ENCODE data around the gene ZNF132.
"Not testable (repeated sequence)": the region's sequence is repeated elsewhere in the genome, so short reads cannot be mapped to it uniquely, and the experiment has no call there.

ZNF132 gene

DNA sequence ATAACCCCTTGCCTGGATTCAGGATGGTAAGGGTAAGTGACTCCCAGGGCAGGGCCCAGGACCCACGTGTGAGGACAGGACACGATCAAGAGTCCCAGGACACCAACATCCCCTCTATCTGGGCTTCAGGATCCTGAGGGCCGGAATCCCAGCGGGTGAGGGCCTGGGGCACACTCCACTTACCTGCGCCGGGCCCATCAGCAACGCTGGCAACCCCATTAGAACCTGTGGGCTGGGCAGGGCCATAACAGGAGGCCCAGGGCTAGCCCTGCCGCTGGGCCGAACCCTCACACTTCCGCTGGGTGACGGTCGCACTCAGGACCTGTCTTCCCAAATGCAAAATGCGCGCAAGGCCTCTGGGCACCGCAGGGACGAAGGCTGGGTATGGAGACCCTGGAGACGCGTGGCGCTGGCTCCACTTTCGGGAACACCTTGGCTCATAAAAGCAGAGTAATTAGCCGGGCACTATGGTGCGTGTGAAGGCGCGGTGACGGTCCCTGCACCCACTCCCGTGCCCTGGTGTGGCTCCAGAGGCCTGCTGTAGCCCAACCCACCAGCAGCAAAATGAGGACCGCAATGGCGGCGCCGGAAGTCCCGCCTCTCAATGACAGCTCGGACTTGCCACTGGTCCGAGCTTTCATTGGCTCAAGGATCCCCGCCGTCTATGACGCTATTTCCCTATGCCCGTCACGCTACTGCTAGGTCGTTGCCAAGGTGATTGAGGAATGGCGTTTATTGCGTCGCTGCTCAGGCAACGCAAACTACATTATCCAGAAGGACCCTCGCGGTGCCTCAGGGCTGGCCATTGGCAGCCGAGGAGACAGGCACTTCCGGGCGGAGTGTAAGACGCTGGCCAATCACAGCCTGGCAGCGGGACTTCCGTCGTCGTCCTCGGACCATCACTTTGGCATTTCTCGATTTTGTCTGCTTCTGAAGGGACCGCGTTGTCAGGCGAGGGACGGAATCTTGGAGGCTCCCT, at the start of gene ZNF132:
Gene ZNF132 (minus strand): TSS at position 578 of the 979 bp plus-strand sequence. CDS start 332 bp downstream, at position 246.
- peak; percentile 99 for DNase-seq

DNA sequence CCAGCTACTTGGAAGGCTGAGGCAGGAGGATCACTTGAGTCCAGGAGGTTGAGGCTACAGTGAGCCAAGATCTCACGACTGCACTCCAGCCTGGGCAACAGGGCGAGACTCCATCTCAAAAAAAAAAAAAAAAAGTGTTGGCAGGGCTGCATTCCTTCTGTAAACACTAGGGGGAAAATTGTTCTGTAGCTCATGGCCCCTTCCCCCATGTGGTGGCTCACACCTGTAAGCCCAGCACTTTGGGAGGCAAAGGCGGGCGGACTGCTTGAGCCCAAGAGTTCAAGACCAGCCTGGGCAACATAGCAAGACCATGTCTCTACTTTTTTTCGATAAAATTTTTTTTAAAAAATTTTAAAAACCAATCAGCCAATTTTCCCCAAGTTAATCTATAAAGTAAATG, 44.4 kb upstream of the ZNF132 start:
- not testable (repeated sequence) for DNase-seq

DNA sequence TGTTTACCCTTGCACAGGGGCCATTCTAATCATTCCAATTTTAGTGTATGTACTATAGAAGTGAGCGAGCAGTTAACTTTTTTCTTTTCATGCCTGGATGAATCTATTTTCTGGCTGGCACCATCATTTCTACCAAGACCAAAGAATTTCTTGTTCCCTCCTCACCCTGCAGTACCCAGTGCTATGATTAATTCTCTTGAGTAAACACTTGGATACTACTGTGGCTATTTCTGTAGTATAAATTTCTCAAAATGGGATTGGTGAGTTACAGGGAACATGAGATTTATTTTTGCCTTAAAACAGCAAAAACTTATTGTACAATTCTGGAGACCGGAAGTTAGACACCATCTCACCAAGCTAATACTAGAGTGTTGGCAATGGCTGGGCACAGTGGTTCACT, 43.8 kb upstream of the ZNF132 start:
- DNase-seq = no peak

DNA sequence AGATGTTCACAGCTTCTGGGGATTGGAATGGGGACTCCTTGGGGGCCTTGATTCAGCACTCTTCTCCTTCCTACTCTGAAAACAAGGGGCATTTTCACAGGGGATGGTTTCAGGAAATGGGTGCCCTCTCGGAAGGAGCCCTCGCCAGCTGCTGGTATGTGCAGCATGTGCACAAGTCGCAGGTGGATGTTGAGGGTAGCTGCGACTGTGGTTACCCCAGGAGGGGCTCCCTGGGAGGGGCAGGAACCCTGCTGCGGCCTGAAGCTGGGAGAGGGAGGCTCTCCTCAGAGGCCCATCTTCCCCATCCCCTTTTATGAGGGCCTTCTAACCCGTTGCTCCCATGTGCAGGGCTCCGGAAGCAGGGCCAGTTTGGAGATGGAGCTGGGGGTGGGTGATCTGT, 42.4 kb upstream of the ZNF132 start:
- DNase-seq = no peak

DNA sequence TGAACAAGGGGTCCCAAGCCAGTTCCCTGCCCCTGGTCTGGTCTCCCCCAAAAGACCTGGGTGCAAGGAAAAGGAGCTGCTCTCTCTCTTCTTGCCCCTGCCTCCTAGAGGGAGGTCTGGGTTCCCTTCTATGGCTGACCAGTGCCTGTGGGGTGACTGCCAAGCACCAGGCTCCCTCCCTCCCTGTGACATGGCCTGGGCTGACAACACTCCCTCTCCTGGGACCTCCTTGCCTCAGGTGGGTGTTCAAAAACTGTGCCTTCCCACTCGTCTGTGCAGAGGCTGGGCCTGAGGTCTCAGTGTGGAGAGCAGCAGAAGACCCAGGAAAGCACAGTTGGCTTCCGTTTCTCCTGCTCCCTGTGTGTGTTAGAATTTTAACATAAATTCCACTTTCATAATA, 40.9 kb upstream of the ZNF132 start:
- DNase-seq = no peak

DNA sequence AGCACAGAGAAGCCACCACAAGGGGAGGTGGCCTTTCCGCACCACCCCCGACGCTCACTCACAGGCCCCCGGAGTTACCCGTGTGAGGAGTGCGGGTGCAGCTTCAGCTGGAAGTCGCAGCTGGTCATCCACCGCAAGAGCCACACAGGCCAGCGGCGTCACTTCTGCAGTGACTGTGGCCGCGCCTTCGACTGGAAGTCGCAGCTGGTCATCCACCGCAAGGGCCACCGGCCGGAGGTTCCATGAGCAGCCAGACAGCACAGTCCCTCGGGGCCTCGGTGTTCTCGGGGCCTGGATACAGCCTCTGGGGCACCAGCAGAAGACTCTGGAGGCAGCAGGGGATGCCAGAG, 40.5 kb upstream of the ZNF132 start:
- no peak for DNase-seq

DNA sequence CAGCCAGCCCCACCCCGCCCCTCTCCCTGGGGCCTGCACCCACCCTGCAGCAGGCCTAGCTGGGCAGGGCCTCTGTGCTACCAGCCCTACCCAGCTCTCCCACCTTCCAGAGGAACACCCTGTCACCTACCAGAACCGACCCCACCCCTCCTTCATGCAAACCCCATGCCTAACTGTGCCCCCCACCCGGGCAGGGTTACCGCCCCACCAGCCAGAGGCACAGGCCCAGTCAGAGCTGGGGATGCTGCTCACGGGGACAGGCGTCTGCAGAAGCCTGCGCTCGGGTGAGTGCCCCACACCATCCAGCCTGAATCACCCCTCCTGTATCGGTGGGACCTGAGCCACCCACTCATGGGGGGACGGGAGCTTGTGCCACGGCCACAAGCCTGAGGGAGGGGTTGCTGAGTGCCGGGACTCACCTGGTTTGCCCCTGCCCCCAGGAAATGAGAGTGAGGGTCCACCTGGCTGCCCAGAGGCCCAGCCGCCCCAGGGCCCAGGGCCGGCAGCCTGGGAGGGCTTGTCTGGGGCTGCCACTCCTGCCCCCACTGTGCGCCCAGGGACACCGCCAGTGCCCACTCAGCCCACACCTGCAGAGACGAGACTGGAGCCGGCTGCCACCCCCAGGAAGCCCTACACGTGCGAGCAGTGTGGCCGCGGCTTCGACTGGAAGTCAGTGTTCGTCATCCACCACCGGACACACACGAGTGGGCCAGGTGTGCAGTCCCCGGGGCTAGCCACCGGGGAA, 40.0 kb upstream of the ZNF132 start:
- no peak for DNase-seq

DNA sequence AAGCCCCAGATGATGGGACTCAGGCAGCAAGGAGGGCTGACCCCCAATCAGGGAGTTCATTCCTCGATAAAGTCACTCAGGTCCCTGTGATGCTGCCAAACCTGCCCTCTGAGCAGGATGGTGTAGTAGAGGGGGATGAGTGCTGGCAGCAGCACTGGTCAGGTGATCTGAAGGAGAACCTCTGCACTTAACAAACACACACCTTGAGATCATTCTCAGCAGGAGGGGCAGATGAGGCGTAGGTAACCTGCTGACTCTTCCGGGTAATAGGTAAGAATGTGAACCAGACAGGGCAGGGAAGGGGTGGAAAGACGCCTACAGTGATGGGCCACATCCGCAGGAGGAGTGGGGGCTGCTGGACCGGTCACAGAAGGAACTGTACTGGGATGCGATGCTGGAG, 39.4 kb upstream of the ZNF132 start:
- no peak for DNase-seq

DNA sequence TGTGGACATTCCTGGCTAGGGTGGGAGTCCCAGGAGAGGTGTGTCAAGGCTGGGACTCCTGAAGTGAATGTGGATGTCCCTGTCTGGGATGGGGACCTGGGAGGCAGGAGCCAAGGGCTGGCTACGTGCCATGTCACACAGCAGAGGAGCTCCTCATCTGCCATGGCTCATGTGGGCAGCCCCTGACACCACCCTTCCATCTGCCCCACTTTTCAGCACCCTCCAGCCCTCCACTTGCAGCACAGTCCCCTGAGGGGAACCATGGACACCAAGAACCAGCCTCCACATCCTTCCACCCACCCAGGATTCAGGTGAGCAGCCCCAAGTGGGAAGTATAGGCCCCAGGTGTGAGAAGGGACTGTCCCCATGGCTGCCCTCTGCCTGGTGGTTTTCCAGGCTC, 37.9 kb upstream of the ZNF132 start:
- no peak for DNase-seq

DNA sequence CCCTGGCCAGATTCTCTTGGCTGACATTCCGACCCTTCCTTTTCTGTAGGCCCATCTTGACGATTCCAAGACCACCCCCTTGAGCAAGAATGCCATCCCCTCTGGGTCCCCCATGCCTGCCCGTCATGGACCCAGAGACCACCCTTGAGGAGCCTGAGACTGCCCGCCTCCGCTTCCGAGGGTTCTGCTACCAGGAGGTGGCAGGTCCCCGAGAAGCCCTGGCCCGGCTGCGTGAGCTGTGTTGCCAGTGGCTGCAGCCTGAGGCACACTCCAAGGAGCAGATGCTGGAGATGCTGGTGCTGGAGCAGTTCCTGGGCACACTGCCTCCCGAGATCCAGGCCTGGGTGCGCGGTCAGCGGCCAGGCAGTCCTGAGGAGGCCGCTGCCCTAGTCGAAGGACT, 37.2 kb upstream of the ZNF132 start:
- no peak for DNase-seq

DNA sequence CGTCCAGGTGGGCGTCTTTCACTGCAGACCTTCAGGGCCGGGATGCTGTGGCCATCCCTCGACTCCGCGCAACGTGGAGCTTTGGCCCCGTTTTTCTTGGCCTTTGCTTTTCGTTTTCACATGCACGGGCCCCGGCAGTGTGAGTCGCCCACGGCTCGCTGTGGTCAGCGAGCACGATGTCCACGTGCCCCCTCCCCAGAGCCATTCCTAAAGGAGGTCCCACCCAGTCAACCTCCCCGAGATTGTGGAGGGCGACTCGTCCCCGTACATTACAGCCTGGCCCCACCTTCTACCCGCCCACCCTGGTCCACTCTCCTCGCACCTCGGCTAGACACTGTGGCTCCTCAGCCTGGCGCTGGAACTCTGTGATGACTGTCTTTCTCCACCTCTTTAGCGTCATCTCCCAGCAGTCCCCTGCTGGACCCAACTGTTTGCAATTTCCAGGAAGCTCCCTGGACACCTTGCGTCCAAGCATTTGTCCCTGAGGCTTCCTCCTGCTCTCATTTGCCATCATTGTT, 36.6 kb upstream of the ZNF132 start:
- no peak for DNase-seq

DNA sequence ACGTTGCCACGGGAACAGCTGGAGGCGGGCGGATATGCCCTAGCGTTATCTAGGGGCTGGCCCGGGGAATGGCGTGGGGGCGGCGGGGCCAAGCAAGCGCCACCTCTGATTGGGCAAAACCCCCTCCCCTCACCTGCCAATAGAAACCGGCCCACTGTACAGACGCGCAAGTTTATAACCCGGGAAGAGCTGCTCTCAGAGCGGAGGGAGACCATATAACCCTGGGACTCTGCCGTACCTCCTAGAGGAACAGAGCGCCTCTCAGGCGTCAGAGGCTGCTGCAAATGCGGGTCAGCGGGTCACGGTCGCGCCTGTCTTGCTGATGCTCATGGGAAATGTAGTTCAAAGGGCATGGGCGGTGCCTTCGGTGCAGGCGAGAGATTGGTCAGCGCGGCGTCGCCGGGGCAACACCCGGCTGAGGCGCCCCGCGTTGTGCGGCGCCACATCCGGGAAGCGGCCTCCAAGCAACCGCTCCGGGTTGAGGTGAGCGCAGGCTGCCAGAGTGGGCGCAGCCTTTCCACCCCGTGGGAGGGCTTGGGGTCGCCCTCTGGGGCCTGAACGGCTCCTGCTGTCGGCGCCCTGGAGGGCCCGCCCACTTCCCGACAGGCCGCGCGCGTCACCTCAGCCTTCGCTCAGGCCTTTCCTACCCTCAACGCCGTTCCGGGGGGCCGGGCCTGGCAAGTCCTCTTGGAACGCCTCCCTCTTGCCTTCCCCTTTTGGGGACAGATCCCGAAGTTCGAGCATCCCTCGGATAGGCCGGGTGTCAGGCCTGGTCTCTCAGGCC, 36.0 kb upstream of the ZNF132 start, which contains the start of gene ZNF446:
Gene ZNF446 (plus strand): TSS at position 639 of the 784 bp plus-strand sequence. CDS start 867 bp downstream, outside the sequence.
- peak; percentile 98 for DNase-seq

DNA sequence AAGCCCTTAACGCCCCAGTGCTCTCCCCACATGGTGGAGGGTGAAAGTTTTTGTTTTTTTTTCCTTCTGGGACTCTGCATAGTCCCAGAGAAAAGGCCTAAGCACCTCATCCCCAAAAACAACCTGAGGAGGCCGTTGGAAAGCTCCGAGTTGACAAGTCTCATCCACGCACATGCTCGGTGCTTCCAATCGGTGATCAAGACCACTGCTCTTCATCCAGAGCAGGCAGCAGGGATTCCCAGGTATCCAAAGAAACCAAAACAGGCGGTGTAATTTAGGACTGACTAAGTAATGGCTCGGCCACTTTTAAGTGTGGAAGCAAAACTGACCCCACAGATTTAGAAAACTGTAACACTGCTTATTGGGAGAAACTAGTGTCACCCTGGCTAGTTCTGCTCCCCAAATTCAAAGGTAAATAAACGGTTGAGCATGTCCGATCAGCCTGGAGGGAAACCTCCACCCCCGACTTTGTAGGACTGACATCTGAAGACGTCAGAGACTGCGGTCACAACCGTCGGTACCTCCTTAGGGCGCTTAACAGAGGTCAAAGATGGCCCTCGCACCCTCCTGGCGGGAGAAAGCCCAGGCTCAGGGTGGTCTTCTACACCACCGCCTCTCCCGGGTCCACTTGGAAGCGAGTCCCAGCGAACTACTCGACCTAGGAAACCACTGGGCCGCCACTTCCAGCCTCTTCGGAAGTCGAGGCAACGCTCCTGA, 35.2 kb upstream of the ZNF132 start:
- DNase-seq = no peak

DNA sequence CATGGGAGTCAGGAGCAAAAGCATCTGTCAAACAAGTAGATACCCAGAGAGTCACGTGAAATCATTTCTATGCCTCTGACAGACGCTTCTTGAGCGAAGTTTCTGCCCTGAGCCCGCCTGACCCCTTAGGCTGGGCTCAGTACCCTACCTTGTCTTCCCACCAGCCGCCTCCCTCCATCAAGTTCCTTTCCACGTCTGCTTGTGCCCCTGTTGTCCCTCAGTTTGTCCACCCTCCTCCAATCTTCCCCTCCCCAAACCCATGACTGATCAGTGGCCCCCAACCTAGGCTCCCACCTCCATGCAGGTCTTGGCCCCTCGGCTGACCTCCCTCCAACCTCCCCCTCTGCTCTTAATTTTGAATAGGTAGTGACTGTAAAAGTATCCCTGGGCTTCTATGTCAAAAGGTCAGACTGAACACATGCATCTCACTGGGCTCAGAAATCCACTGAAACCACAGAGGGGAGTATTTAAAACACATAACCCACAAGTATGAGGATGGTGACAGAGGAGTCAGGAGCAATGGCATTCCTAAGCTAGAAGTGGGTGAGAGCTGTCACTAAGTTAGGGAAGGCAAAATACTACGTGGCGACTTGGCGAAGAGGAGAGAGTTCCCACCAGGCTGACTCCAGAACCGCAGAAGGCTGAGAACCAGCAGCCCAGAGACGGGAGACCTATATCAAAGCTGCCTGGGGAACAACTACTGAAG, 34.5 kb upstream of the ZNF132 start:
- DNase-seq = no peak

DNA sequence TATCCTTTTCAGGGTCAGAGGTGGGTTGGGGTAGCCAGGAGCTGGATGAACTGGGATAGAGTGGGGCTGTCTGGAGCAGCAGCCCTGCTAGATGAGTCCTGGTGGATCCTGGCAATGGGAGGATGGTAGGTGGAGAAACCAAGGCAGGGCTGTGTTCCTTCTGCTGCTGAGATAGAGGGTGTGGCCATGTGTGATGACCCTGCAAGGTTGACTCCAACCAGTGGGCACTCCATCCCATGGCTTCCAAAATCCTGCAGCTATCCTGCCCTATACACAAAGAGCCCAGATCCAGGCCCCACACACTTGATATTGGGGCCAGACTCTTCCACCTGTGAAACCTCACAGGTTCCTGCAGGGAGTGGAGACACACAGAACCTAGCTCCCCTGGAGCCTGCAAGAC, 33.8 kb upstream of the ZNF132 start:
- no peak for DNase-seq

DNA sequence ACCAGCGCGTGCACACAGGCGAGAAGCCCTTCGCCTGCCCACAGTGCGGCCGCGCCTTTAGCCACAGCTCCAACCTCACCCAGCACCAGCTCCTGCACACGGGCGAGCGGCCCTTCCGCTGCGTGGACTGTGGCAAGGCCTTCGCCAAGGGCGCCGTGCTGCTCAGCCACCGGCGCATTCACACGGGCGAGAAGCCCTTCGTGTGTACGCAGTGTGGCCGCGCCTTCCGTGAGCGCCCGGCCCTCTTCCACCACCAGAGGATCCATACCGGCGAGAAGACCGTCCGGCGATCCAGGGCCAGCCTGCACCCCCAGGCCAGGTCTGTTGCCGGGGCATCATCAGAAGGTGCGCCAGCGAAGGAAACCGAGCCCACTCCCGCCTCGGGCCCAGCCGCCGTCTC, 31.8 kb upstream of the ZNF132 start:
- DNase-seq = no peak

DNA sequence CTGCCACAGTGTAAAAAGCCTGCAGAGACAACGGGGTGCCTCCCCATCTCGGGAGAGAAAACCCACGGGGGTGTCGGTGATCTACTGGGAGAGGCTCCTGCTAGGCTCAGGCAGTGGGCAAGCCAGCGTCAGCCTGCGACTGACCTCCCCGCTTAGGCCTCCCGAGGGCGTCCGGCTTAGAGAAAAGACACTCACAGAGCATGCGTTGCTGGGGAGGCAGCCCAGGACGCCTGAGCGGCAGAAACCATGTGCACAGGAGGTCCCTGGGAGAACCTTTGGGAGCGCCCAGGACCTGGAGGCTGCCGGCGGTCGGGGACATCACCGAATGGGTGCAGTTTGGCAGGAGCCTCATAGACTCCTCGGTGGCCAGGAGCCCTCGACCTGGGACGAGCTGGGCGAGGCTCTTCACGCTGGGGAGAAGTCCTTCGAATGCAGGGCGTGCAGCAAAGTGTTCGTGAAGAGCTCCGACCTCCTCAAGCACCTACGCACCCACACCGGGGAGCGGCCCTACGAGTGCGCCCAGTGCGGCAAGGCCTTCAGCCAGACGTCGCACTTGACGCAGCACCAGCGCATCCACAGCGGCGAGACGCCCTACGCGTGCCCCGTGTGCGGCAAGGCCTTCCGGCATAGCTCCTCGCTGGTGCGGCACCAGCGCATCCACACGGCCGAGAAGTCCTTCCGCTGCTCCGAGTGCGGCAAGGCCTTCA, 31.0 kb upstream of the ZNF132 start:
- DNase-seq = not testable (repeated sequence)

DNA sequence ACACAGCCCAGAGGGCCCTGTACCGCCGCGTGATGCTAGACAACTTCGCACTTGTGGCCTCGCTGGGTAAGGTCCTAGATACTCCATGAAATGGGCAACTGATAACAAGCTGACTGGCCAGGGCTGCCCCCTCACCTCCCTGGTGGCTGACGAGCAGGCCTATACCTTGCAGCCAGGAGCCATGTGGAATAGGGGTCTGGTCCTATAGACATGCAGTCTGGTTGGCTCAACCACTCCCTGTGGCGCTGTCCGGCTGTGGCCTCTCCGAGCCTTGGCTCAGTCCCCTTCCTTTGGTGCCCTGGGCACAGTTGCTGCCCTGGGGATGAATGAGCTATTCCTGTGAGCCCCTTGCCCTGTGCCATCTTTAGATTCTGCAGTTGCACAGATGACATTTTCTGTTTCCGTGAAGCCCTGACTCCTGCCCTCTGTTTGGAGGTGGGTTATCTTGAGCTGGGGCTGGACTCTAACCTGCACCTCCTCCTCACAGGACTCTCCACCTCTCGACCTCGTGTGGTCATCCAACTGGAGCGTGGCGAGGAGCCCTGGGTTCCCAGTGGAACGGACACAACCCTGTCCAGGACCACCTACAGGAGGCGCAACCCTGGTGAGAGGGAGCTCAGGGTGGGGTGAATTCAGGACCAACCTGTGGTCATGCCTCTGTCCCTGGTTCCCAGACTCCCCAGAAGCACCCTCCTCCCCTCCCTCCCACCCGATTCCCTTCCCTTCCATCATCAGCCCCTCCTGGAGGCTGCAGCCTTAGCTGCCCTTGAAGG, 29.5 kb upstream of the ZNF132 start:
- no peak for DNase-seq

DNA sequence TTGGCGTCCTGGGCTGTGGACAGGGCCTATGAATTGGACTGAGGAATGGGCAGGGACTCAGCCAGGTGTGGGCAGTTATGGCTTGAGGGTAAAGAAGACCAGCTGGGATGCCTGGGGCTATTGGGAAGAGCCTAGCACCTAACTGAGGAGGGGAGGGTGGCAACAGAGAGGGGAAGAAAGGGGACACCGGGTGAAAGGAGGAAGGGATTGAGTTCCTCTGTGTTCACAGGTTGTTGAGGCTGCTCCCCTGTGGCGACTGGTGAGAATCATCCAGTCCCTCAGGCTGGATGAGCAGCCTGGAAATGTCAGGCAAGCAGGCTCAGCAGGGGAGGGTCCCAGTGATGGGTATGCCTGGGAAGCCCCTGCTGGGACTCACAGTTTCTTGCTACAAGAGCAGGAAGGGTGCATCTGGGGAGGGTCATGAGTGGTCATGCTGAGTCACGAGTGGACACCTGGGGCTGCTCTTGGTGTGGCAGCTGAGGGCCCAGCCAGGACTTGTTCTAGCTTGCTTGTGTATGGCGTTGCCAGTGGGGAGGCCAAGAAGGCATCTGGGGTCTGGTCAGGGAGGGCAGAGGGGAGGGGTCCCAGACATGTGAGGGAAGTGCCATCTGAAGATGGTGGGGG, 28.4 kb upstream of the ZNF132 start:
- DNase-seq = no peak
